SU-DHL-6 (cell line): Measurements from ENCODE around the gene MACF1.

Experiments used
- H2AFZ ChIP-seq: fragments of 200-600 bp; sonication (generic); 2 replicates; pipeline ENCODE4 v1.6.1; 2014; ENCODE audit warnings: low read depth, mild to moderate bottlenecking, moderate library complexity, mixed read lengths, antibody characterized with exemption, low read length; ENCODE audit not compliant: severe bottlenecking
- H3F3A ChIP-seq: fragments of 200-600 bp; shearing (Covaris generic); 2 replicates; pipeline ENCODE4 v1.6.0; 2016; ENCODE audit warnings: antibody characterized with exemption, mild to moderate bottlenecking; ENCODE audit not compliant: insufficient read depth
- H3K27ac ChIP-seq: fragments of 200-600 bp; sonication (generic); 2 replicates; pipeline ENCODE4 v1.5.1; 2016; ENCODE audit warnings: low read depth, mild to moderate bottlenecking, low read length, moderate library complexity, mixed read lengths
- H3K27me3 ChIP-seq: fragments of 200-600 bp; sonication (generic), shearing (Covaris generic); 2 replicates; pipeline ENCODE4 v1.6.0; 2014; ENCODE audit warnings: mild to moderate bottlenecking, low read length
- H3K36me3 ChIP-seq: fragments of 200-600 bp; sonication (generic); 2 replicates; pipeline ENCODE4 v1.6.1; 2014; ENCODE audit warnings: mild to moderate bottlenecking, low read length, mixed read lengths
- H3K4me2 ChIP-seq: fragments of 300-600, 200-600 bp; shearing (Covaris generic), sonication (generic); 2 replicates; pipeline ENCODE4 v1.6.0; 2014; ENCODE audit warnings: low read length, low read depth, mild to moderate bottlenecking; ENCODE audit not compliant: poor library complexity, severe bottlenecking
- H3K4me3 ChIP-seq: fragments of 200-600 bp; sonication (generic); 2 replicates; pipeline ENCODE4 v1.5.1; 2014; ENCODE audit warnings: antibody characterized with exemption, low read length, mild to moderate bottlenecking, mixed read lengths; ENCODE audit not compliant: insufficient read depth, poor library complexity, severe bottlenecking
- H3K79me2 ChIP-seq: fragments of 200-600 bp; sonication (generic); 2 replicates; pipeline ENCODE4 v1.6.1; 2014; ENCODE audit warnings: mild to moderate bottlenecking, low read length, moderate library complexity; ENCODE audit not compliant: insufficient read depth
- H3K9ac ChIP-seq: fragments of 200-600 bp; sonication (generic); 2 replicates; pipeline ENCODE4 v1.7.0; 2014; ENCODE audit warnings: mild to moderate bottlenecking, low read length
- H3K9me2 ChIP-seq: fragments of 200-600 bp; sonication (generic); replicated peaks from 2 replicates; pipeline ENCODE4 v1.6.1; 2014; ENCODE audit warnings: low read length; ENCODE audit not compliant: insufficient read depth
- H3K9me3 ChIP-seq: fragments of 200-600 bp; sonication (generic); 2 replicates; pipeline ENCODE4 v1.6.1; 2014; ENCODE audit warnings: low read length, mixed read lengths; ENCODE audit not compliant: insufficient read depth
- H4K20me1 ChIP-seq: fragments of 200-600 bp; sonication (generic); 2 replicates; pipeline ENCODE4 v1.6.1; 2014; ENCODE audit warnings: low read depth, mild to moderate bottlenecking, antibody characterized with exemption, low read length, moderate library complexity, mixed read lengths
- EZH2phosphoT487 ChIP-seq: fragments of 200-600 bp; sonication (generic), shearing (Covaris generic); conservative IDR thresholded peaks from 2 replicates; pipeline ENCODE4 v1.6.1; 2018; ENCODE audit warnings: mild to moderate bottlenecking, antibody characterized with exemption, low read length, moderate library complexity, mixed read lengths
- TF ChIP-seq, protein P1 (sequence below): fragments of 200-600 bp; sonication (generic); IDR thresholded peaks from one replicate; pipeline ENCODE4 v1.5.1; 2017; ENCODE audit warnings: antibody characterized with exemption, mild to moderate bottlenecking, low read length, moderate library complexity; ENCODE audit not compliant: insufficient read depth, poor library complexity, severe bottlenecking

The MACF1 gene

DNA sequence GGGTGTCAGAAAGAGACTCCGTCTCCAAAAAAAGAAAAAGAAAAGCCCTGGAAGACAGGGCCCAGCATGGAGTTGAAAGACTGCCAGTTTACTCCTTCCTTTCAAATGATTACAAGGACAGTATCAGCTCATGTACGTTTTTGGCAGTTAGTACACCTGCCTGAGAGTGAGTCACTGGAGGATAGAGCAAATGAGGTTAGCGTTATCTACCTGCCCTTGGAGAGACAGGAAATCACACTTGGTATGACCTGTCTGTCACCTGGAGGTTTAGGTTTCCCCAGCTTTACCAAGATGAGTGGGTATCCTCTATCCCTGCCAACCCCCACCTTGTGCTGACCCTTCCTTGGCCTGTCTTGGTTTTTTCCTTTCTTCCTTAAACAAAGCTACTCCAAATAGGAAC lies 190.1 kb downstream of the MACF1 start:
- TF ChIP-seq, protein P1, sequence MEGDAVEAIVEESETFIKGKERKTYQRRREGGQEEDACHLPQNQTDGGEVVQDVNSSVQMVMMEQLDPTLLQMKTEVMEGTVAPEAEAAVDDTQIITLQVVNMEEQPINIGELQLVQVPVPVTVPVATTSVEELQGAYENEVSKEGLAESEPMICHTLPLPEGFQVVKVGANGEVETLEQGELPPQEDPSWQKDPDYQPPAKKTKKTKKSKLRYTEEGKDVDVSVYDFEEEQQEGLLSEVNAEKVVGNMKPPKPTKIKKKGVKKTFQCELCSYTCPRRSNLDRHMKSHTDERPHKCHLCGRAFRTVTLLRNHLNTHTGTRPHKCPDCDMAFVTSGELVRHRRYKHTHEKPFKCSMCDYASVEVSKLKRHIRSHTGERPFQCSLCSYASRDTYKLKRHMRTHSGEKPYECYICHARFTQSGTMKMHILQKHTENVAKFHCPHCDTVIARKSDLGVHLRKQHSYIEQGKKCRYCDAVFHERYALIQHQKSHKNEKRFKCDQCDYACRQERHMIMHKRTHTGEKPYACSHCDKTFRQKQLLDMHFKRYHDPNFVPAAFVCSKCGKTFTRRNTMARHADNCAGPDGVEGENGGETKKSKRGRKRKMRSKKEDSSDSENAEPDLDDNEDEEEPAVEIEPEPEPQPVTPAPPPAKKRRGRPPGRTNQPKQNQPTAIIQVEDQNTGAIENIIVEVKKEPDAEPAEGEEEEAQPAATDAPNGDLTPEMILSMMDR = no peak
- no peak for TF ChIP-seq EZH2phosphoT487
- Histone ChIP-seq H3K4me2 (no peak overlapping the region), H3K27me3 (no peaks in the 10 kb centered on the region), H3K9ac (no peak overlapping the region), H3K9me3 (no peaks in the 10 kb centered on the region), H3K36me3 (peaks cover 8% of the 10 kb centered on the region; the same call in 1 of the 2 replicates), H3F3A (no peaks in the 10 kb centered on the region), H3K79me2 (peaks cover 47% of the 10 kb centered on the region), H4K20me1 (0 out of 2 replicates have a peak, but pooled peaks cover 4% of the 10 kb centered on the region), H3K4me3 (no peak overlapping the region), H3K27ac (no peak overlapping the region), H3K9me2 (no peaks in the 10 kb centered on the region), H2AFZ (no peak overlapping the region)

DNA sequence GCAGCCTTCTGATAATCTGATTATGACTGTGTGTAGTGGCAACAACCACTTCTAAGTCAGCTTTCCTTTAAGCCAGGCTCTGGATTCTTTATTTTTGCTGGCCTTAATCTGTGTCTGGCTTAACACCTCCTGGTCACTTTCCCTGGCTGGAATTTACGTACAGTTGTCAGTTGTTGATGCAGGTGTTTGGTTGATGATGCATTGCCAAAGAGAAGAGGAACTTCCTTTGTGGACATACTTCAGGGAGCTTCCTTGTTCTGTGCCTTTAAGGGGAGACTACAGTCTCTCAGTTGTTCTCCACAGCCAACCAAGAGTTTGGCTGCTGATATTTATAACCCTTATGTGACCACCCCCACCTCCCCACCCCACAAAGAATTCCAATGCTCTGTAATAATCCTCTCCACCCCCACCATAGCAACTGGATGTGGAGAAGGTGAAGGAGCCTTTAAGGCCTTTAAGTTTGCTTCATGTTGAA lies 190.9 kb downstream of the MACF1 start:
- Histone ChIP-seq H3K27ac (no peak overlapping the region), H3K79me2 (peaks cover 47% of the 10 kb centered on the region), H2AFZ (no peak overlapping the region), H3K27me3 (no peaks in the 10 kb centered on the region), H3K9me3 (no peaks in the 10 kb centered on the region), H3K4me2 (no peak overlapping the region), H3K9me2 (no peaks in the 10 kb centered on the region), H3F3A (0 out of 2 replicates have a peak, but pooled peaks cover 3% of the 10 kb centered on the region), H3K36me3 (peaks cover 4% of the 10 kb centered on the region; the same call in 1 of the 2 replicates), H3K4me3 (no peak overlapping the region), H3K9ac (no peak overlapping the region), H4K20me1 (peaks cover 9% of the 10 kb centered on the region; the same call in 1 of the 2 replicates)
- TF ChIP-seq EZH2phosphoT487 = no peak
- TF ChIP-seq, protein P1 = no peak

DNA sequence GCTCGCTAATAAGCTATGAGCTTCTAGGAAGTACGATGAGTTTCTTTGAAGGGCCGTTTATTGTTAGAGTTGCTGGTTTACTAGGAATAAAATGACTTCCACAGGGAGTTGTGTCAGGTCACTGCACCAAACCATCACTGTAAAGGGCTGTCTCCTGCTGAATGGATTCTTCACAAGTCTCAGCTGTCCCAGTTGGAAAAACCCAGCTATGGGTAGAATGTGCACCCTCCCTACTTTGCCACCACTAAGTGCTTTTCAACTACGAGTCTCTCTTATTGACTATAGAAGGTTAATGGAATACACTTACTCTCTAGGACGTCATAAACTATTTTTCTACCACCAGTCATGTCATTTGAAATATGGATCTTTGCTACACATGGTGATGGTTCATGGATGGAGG lies 192.2 kb downstream of the MACF1 start:
- no peak overlapping the region for H3K9ac ChIP-seq
- no peak overlapping the region for H3K4me3 ChIP-seq
- H3K9me3 ChIP-seq = no peaks in the 10 kb centered on the region
- H2AFZ ChIP-seq = no peak overlapping the region
- peaks cover 9% of the 10 kb centered on the region; the same call in 1 of the 2 replicates for H4K20me1 ChIP-seq
- peaks cover 4% of the 10 kb centered on the region; the same call in 1 of the 2 replicates for H3K36me3 ChIP-seq
- TF ChIP-seq, protein P1 = no peak
- no peaks in the 10 kb centered on the region for H3K9me2 ChIP-seq
- H3F3A ChIP-seq = 0 out of 2 replicates have a peak, but pooled peaks cover 3% of the 10 kb centered on the region
- H3K4me2 ChIP-seq = no peak overlapping the region
- H3K27me3 ChIP-seq = no peaks in the 10 kb centered on the region
- H3K27ac ChIP-seq = no peak overlapping the region
- H3K79me2 ChIP-seq = peaks cover 42% of the 10 kb centered on the region
